HG02759 (cell line): ENCODE results near the gene OR5AN1.
"Not testable (repeated sequence)": the region's sequence is repeated elsewhere in the genome, so short reads cannot be mapped to it uniquely, and the experiment has no call there.

Experiments used
- ATAC-seq: cut with Tn5 transposase; IDR thresholded peaks from one replicate; pipeline ENCODE4 v1.9.1; 2021; ENCODE audit warnings: mild to moderate bottlenecking, moderate library complexity; ENCODE audit not compliant: unreplicated experiment

The OR5AN1 gene

GRCh38 chr11:59358595-59358994 lies at the start of gene OR5AN1:
Gene OR5AN1, plus strand, starts transcription at chr11:59358895. Its CDS starts 5,564 bp downstream, at chr11:59364459.
- ATAC-seq, result no peak

- ATAC-seq, result no peak
Observed at GRCh38 chr11:59335001-59335400, 23.7 kb upstream of the OR5AN1 start.

GRCh38 chr11:59336176-59336575 lies 22.5 kb upstream of the OR5AN1 start:
- ATAC-seq, result no peak

GRCh38 chr11:59336931-59337330 lies 21.8 kb upstream of the OR5AN1 start:
- no peak for ATAC-seq

GRCh38 chr11:59349657-59350056 lies 9.0 kb upstream of the OR5AN1 start:
- ATAC-seq, result not testable (repeated sequence)

GRCh38 chr11:59355226-59355625 lies 3.5 kb upstream of the OR5AN1 start:
- no peak for ATAC-seq

GRCh38 chr11:59356561-59356960 lies 2.1 kb upstream of the OR5AN1 start:
- ATAC-seq, result no peak

GRCh38 chr11:59358020-59358419 lies 675 bp upstream of the OR5AN1 start:
- ATAC-seq, result no peak

- ATAC-seq, result no peak
Observed at GRCh38 chr11:59365232-59366018, 6.7 kb downstream of the OR5AN1 start.

- no peak for ATAC-seq
Observed at GRCh38 chr11:59368238-59369022, 9.7 kb downstream of the OR5AN1 start.

GRCh38 chr11:59372324-59372723 lies 13.6 kb downstream of the OR5AN1 start:
- not testable (repeated sequence) for ATAC-seq

GRCh38 chr11:59380263-59381059 lies 21.8 kb downstream of the OR5AN1 start:
- ATAC-seq, result peak; percentile 97

- ATAC-seq, result no peak
Observed at GRCh38 chr11:59394186-59394585, 35.5 kb downstream of the OR5AN1 start.

GRCh38 chr11:59400461-59401261 lies 42.0 kb downstream of the OR5AN1 start:
- ATAC-seq, result no peak

- ATAC-seq, result no peak
Observed at GRCh38 chr11:59401262-59401552, 42.5 kb downstream of the OR5AN1 start.

- ATAC-seq, result no peak
Observed at GRCh38 chr11:59403546-59403945, 44.9 kb downstream of the OR5AN1 start.

GRCh38 chr11:59413646-59414045 lies 55.0 kb downstream of the OR5AN1 start:
- ATAC-seq, result no peak

- no peak for ATAC-seq
Observed at GRCh38 chr11:59415111-59415510, 56.4 kb downstream of the OR5AN1 start.

- ATAC-seq, result no peak
Observed at GRCh38 chr11:59416613-59417012, 57.9 kb downstream of the OR5AN1 start.

- ATAC-seq, result no peak
Observed at GRCh38 chr11:59417023-59417422, 58.3 kb downstream of the OR5AN1 start.

GRCh38 chr11:59418156-59418555 lies 59.5 kb downstream of the OR5AN1 start:
- ATAC-seq, result no peak
